PC-3 (cell line): Measurements from ENCODE around the gene GNAT2. TPM values are rescaled to one million over a fixed set of nuclear protein-coding genes. Genes with fewer than 3 reads are reported as not detected.

ENCODE experiments used
- ATAC-seq: fragments of 200-7000 bp; cut with Tn5 transposase; 2 replicates; pipeline ENCODE4 v1.9.1; 2020; ENCODE audit warnings: mild to moderate bottlenecking, moderate library complexity
- BruUV-seq: library from RNA; stranded (reverse); fragments of 400-500 nt; replicated peaks from 2 replicates; lab custom pipeline; 2021; lab: Mats Ljungman, UMichigan
- CTCF ChIA-PET: fragments of 300-600 bp; sonication (Branson Sonifier 250); formaldehyde crosslinking; loops from one replicate; lab custom pipeline; 2022; ENCODE audit warnings: antibody characterized with exemption; lab: Charles Lee
- POLR2A ChIA-PET: fragments of 300-600 bp; sonication (Branson Sonifier 250); formaldehyde crosslinking; loops from one replicate; lab custom pipeline; 2022; ENCODE audit warnings: antibody characterized with exemption; ENCODE audit not compliant: unreplicated experiment; lab: Charles Lee
- DNase-seq: peaks from one replicate; pipeline ENCODE4 v3.0.0-alpha.2; 2015
- H2AFZ ChIP-seq: fragments of 300-600 bp; sonication (generic); 2 replicates; pipeline ENCODE4 v1.6.0; 2016; ENCODE audit warnings: antibody characterized with exemption, low read length
- H3F3A ChIP-seq: fragments of 300-600 bp; sonication (generic); one replicate; pipeline ENCODE4 v1.6.0; 2017; ENCODE audit warnings: antibody characterized with exemption, low read length, control low read depth, mild to moderate bottlenecking; ENCODE audit not compliant: unreplicated experiment
- H3K27ac ChIP-seq: fragments of 300-600 bp; sonication (generic); 2 replicates; pipeline ENCODE4 v1.5.1; 2016; ENCODE audit warnings: mild to moderate bottlenecking, low read length
- H3K27me3 ChIP-seq: fragments of 300-600 bp; sonication (generic); 2 replicates; pipeline ENCODE4 v1.6.1; 2016; ENCODE audit warnings: low read length, mixed read lengths
- H3K36me3 ChIP-seq: fragments of 300-600 bp; sonication (generic); 2 replicates; pipeline ENCODE4 v1.6.1; 2016; ENCODE audit warnings: low read depth, mixed run types, low read length, mixed read lengths
- H3K4me1 ChIP-seq: fragments of 300-600 bp; sonication (generic); 2 replicates; pipeline ENCODE4 v1.5.1; 2016; ENCODE audit warnings: low read length; ENCODE audit not compliant: insufficient read depth
- H3K4me2 ChIP-seq: fragments of 300-600 bp; sonication (generic); 2 replicates; pipeline ENCODE4 v1.6.0; 2016; ENCODE audit warnings: low read length
- H3K4me3 ChIP-seq: fragments of 300-600 bp; sonication (generic); 2 replicates; pipeline ENCODE4 v1.5.1; 2016; ENCODE audit warnings: mild to moderate bottlenecking, low read length, mixed read lengths
- H3K79me2 ChIP-seq: fragments of 300-600 bp; sonication (generic); 2 replicates; pipeline ENCODE4 v1.6.1; 2017; ENCODE audit warnings: low read length, mixed read lengths
- H3K9ac ChIP-seq: fragments of 300-600 bp; sonication (generic); 2 replicates; pipeline ENCODE4 v1.6.0; 2016; ENCODE audit warnings: mild to moderate bottlenecking, low read length
- H3K9me2 ChIP-seq: fragments of 300-600 bp; sonication (generic); replicated peaks from 2 replicates; pipeline ENCODE4 v1.6.1; 2016; ENCODE audit warnings: mixed run types, low read length, mixed read lengths
- H3K9me3 ChIP-seq: fragments of 300-600 bp; sonication (generic); 2 replicates; pipeline ENCODE4 v1.6.1; 2016; ENCODE audit warnings: low read length, mixed read lengths
- H4K20me1 ChIP-seq: fragments of 300-600 bp; sonication (generic); 2 replicates; pipeline ENCODE4 v1.6.1; 2016; ENCODE audit warnings: low read length, mixed read lengths
- EZH2 ChIP-seq: fragments of 300-600 bp; sonication (generic); IDR thresholded peaks from one replicate; pipeline ENCODE4 v1.6.1; 2017; ENCODE audit warnings: antibody characterized with exemption, mild to moderate bottlenecking, low read length; ENCODE audit not compliant: unreplicated experiment
- EZH2phosphoT487 ChIP-seq: fragments of 300-600 bp; sonication (generic); IDR thresholded peaks from 2 replicates; pipeline ENCODE4 v1.6.1; 2018; ENCODE audit warnings: mild to moderate bottlenecking, antibody characterized with exemption, low read length, borderline replicate concordance
- intact Hi-C: fragments of 100-400 bp; cut with micrococcal nuclease; formaldehyde crosslinking; loops from 2 replicates; pipeline ENCODE4 v1.9.0; 2023
- total RNA-seq: library from RNA; depleted of rRNA; stranded (reverse); fragments of >200 nt; gene quantifications from 2 replicates; pipeline ENCODE4 v1.2.3, GENCODE V29; 2014
- TF ChIP-seq, protein P1 (sequence below): fragments of 300-600 bp; sonication (generic); conservative IDR thresholded peaks from 2 replicates; pipeline ENCODE4 v1.5.1; 2017; ENCODE audit warnings: antibody characterized with exemption, low read depth, mild to moderate bottlenecking, low read length

GNAT2 gene
- total RNA-seq, 1 experiment from 2014 or later, result 0.69 TPM

DNA sequence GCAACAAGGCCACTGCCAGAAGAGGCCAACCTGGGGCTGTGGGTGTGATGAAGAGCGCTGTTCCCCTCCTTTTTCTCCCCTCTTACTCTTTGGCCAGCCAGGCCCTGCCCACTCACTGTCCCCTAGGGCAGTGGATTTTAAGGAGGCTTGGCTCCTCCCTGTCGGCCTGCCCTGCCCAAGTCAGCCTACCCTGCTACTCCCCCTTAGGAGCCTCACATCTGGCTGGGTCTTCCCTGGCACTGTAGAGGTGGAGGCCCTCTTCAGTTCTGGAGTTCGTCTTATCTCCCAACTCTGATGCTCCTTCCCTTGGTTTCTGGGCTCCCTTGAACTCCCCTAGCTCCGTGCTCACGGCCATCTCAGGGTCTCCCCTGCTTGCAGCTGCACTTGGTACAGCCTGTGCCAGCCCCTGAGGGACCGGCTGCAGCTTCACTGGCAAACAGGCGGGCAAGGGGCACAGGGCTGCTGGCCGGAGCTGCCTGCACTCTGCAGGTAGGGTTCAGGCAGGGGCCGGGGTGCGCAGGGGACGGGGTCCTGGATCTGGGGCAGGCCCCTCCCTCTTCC lies 4.3 kb upstream of the GNAT2 start:
- H3K9me2 ChIP-seq, result no peaks in the 10 kb centered on the region
- CTCF ChIA-PET, result no interaction called here
- POLR2A ChIA-PET, result no interaction called here
- no peak overlapping the region for H3K9ac ChIP-seq
- BruUV-seq, result no TSS peak
- H3K36me3 ChIP-seq, result peaks cover 11% of the 10 kb centered on the region; the same call in 1 of the 2 replicates
- no peak overlapping the region for H2AFZ ChIP-seq
- no peak for DNase-seq
- H3F3A ChIP-seq, result no peaks in the 10 kb centered on the region
- H3K9me3 ChIP-seq, result no peaks in the 10 kb centered on the region
- intact Hi-C loops, result no loop called here
- H3K4me1 ChIP-seq, result peaks cover 17% of the 10 kb centered on the region
- TF ChIP-seq EZH2phosphoT487 (no peak), EZH2 (no peak)
- TF ChIP-seq, protein P1, sequence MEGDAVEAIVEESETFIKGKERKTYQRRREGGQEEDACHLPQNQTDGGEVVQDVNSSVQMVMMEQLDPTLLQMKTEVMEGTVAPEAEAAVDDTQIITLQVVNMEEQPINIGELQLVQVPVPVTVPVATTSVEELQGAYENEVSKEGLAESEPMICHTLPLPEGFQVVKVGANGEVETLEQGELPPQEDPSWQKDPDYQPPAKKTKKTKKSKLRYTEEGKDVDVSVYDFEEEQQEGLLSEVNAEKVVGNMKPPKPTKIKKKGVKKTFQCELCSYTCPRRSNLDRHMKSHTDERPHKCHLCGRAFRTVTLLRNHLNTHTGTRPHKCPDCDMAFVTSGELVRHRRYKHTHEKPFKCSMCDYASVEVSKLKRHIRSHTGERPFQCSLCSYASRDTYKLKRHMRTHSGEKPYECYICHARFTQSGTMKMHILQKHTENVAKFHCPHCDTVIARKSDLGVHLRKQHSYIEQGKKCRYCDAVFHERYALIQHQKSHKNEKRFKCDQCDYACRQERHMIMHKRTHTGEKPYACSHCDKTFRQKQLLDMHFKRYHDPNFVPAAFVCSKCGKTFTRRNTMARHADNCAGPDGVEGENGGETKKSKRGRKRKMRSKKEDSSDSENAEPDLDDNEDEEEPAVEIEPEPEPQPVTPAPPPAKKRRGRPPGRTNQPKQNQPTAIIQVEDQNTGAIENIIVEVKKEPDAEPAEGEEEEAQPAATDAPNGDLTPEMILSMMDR, result no peak
- no peak overlapping the region for H3K4me3 ChIP-seq
- H3K27ac ChIP-seq, result no peak overlapping the region
- no peak overlapping the region for H3K4me2 ChIP-seq
- no peaks in the 10 kb centered on the region for H3K27me3 ChIP-seq
- ATAC-seq, result no peak
- H4K20me1 ChIP-seq, result peaks cover 9% of the 10 kb centered on the region
- H3K79me2 ChIP-seq, result peaks cover 52% of the 10 kb centered on the region

DNA sequence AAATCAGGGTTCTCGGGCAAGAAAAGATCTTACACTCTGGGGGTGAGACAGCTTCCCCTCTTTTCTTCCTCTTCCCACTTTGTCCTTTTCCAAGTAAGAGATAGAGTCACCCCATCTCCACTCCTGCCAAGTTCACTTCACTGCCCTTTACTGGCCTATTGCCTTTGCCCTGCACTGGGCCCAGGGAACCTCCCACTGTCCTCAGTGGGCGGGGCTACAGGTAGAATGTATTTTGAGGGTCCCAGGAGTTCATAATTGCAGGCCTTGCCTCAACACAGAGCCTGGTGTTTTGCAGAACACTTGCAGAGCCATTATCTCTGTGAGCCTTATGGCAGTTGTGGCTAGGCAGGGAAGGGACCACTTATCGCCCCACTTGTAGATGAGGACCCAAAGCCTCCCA lies 3.5 kb upstream of the GNAT2 start:
- H3K36me3 ChIP-seq, result 0 out of 2 replicates have a peak, but pooled peaks cover 6% of the 10 kb centered on the region

More for the DNA sequence above, 3.5 kb upstream of the GNAT2 start:
- H3K9ac ChIP-seq, result no peak overlapping the region
- peaks cover 17% of the 10 kb centered on the region for H3K4me1 ChIP-seq
- no peaks in the 10 kb centered on the region for H3K9me2 ChIP-seq
- no peak overlapping the region for H3K4me2 ChIP-seq
- ATAC-seq (no peak), DNase-seq (no peak)
- ChIA-PET POLR2A (no interaction called here), CTCF (no interaction called here)
- no TSS peak for BruUV-seq
- H3K9me3 ChIP-seq, result no peaks in the 10 kb centered on the region
- H3F3A ChIP-seq, result no peaks in the 10 kb centered on the region
- H3K27ac ChIP-seq, result no peak overlapping the region
- peaks cover 52% of the 10 kb centered on the region for H3K79me2 ChIP-seq
- H3K27me3 ChIP-seq, result no peaks in the 10 kb centered on the region
- H4K20me1 ChIP-seq, result peaks cover 9% of the 10 kb centered on the region
- H2AFZ ChIP-seq, result no peak overlapping the region
- no peak overlapping the region for H3K4me3 ChIP-seq
- no peak for TF ChIP-seq EZH2
- TF ChIP-seq, protein P1, result no peak
- no peak for TF ChIP-seq EZH2phosphoT487
- intact Hi-C loops, result no loop called here
